A673 (cell line): Measurements from ENCODE around the gene C20orf144. TPM values are rescaled to one million over a fixed set of nuclear protein-coding genes. Genes with fewer than 3 reads are reported as not detected.

Source experiments
- BruUV-seq: library from RNA; stranded (reverse); fragments of 400-500 nt; replicated peaks from 2 replicates; lab custom pipeline; 2021; lab: Mats Ljungman, UMichigan
- CTCF ChIA-PET: fragments of 300-600 bp; sonication (Branson Sonifier 250); formaldehyde crosslinking; loops from one replicate; lab custom pipeline; 2022; ENCODE audit warnings: antibody characterized with exemption; lab: Charles Lee
- POLR2A ChIA-PET: fragments of 300-600 bp; sonication (Branson Sonifier 250); formaldehyde crosslinking; loops from one replicate; lab custom pipeline; 2022; ENCODE audit warnings: antibody characterized with exemption; ENCODE audit not compliant: low non-redundant PET; lab: Charles Lee
- DNase-seq: peaks from one replicate; pipeline ENCODE4 v3.0.0-alpha.2; 2015; ENCODE audit warnings: low spot score
- H3K27ac ChIP-seq: fragments of 200-600 bp; sonication (generic); 2 replicates; pipeline ENCODE4 v1.5.1; 2016; ENCODE audit warnings: mixed run types, low read depth, mild to moderate bottlenecking, mixed read lengths, antibody characterized with exemption, low read length; ENCODE audit not compliant: poor library complexity, severe bottlenecking
- H3K27me3 ChIP-seq: fragments of 200-600 bp; sonication (generic); replicated peaks from 2 replicates; pipeline ENCODE4 v1.6.1; 2017; ENCODE audit warnings: mixed run types, low read depth, mild to moderate bottlenecking, mixed read lengths, antibody characterized with exemption, low read length; ENCODE audit not compliant: insufficient read depth, poor library complexity
- H3K36me3 ChIP-seq: fragments of 200-600 bp; sonication (generic); 2 replicates; pipeline ENCODE4 v1.6.1; 2016; ENCODE audit warnings: mixed run types, mild to moderate bottlenecking, mixed read lengths, antibody characterized with exemption, low read length; ENCODE audit not compliant: insufficient read depth, poor library complexity, severe bottlenecking
- H3K4me1 ChIP-seq: fragments of 200-600 bp; sonication (generic); 2 replicates; pipeline ENCODE4 v1.6.1; 2017; ENCODE audit warnings: mixed run types, mild to moderate bottlenecking, mixed read lengths, antibody characterized with exemption, low read length; ENCODE audit not compliant: insufficient read depth, poor library complexity, severe bottlenecking
- H3K4me3 ChIP-seq: fragments of 200-600 bp; sonication (generic); 2 replicates; pipeline ENCODE4 v1.5.1; 2016; ENCODE audit warnings: low read depth, mixed run types, mild to moderate bottlenecking, mixed read lengths, low read length; ENCODE audit not compliant: poor library complexity, severe bottlenecking
- H3K9me3 ChIP-seq: fragments of 200-600 bp; sonication (generic); 2 replicates; pipeline ENCODE4 v1.6.1; 2016; ENCODE audit warnings: mixed run types, low read depth, mild to moderate bottlenecking, mixed read lengths, antibody characterized with exemption, low read length; ENCODE audit not compliant: poor library complexity, severe bottlenecking
- EZH2 ChIP-seq: fragments of 200-600 bp; sonication (generic); IDR thresholded peaks from 2 replicates; pipeline ENCODE4 v1.6.1; 2017; ENCODE audit warnings: borderline replicate concordance, low read depth, mild to moderate bottlenecking, mixed read lengths, antibody characterized with exemption, low read length; ENCODE audit not compliant: poor library complexity, severe bottlenecking
- intact Hi-C: fragments of 100-400 bp; cut with micrococcal nuclease; formaldehyde crosslinking; loops from one replicate; pipeline ENCODE4 v1.10.0; 2022; ENCODE audit not compliant: unreplicated experiment
- total RNA-seq: library from RNA; stranded (reverse); gene quantifications from 2 replicates; pipeline ENCODE4 v1.2.3, GENCODE V29; 2021
- TF ChIP-seq, protein P1 (sequence below): fragments of 300-800, 200-600 bp; sonication (generic); conservative IDR thresholded peaks from 2 replicates; pipeline ENCODE4 v1.5.1; 2017; ENCODE audit warnings: low read depth, mild to moderate bottlenecking, antibody characterized with exemption, low read length, moderate library complexity, mixed read lengths

C20orf144 gene
- total RNA-seq, 1 experiment from 2014 or later: 0.13 TPM

DNA sequence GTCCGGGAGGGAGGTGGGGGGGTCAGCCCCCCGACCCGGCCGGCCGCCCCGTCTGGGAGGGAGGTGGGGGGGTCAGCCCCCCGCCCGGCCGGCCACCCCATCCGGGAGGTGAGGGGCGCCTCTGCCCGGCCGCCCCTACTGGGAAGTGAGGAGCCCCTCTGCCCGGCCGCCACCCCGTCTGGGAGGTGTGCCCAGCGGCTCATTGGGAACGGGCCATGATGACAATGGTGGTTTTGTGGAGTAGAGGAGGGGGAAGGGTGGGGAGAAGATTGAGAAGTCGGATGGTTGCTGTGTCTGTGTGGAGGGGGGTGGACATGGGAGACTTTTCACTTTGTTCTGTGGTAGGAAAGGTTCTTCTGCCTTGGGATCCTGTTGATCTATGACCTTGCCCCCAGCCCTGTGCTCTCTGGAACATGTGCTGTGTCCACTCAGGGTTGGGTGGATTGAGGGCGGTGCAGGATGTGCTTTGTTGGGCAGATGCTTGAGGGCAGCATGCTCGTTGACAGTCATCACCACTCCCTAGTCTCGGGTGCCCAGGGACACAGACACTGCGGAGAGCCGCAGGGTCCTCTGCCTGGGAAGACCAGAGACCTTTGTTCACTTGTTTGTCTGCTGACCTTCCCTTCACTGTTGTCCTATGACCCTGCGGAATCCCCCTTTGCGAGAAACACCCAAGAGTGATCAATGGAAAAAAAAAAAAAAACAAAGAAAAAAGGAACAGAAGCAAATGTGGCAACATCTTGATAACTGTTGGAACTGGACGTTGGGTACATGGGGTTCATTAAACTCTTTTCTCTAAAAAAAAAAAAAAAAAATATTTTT is 39.7 kb downstream of the C20orf144 start:
- CTCF ChIA-PET: no interaction called here

GRCh38 chr20:33702861-33703260 is 40.7 kb downstream of the C20orf144 start:
- ChIA-PET POLR2A (no interaction called here), CTCF (no interaction called here)
- H3K27me3 ChIP-seq: no peaks in the 10 kb centered on the region
- TF ChIP-seq EZH2: no peak
- TF ChIP-seq, protein P1, sequence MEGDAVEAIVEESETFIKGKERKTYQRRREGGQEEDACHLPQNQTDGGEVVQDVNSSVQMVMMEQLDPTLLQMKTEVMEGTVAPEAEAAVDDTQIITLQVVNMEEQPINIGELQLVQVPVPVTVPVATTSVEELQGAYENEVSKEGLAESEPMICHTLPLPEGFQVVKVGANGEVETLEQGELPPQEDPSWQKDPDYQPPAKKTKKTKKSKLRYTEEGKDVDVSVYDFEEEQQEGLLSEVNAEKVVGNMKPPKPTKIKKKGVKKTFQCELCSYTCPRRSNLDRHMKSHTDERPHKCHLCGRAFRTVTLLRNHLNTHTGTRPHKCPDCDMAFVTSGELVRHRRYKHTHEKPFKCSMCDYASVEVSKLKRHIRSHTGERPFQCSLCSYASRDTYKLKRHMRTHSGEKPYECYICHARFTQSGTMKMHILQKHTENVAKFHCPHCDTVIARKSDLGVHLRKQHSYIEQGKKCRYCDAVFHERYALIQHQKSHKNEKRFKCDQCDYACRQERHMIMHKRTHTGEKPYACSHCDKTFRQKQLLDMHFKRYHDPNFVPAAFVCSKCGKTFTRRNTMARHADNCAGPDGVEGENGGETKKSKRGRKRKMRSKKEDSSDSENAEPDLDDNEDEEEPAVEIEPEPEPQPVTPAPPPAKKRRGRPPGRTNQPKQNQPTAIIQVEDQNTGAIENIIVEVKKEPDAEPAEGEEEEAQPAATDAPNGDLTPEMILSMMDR: no peak
- H3K4me3 ChIP-seq: no peak overlapping the region
- H3K36me3 ChIP-seq: no peaks in the 10 kb centered on the region
- DNase-seq: no peak
- H3K27ac ChIP-seq: no peak overlapping the region
- intact Hi-C loops: no loop called here
- no TSS peak for BruUV-seq
- no peaks in the 10 kb centered on the region for H3K4me1 ChIP-seq
- H3K9me3 ChIP-seq: no peaks in the 10 kb centered on the region

More for the DNA sequence above, 39.7 kb downstream of the C20orf144 start:
- POLR2A ChIA-PET: no interaction called here
- intact Hi-C loops: no loop called here
- Histone ChIP-seq H3K4me1 (no peaks in the 10 kb centered on the region), H3K27me3 (no peaks in the 10 kb centered on the region), H3K27ac (no peak overlapping the region), H3K9me3 (no peaks in the 10 kb centered on the region), H3K4me3 (no peak overlapping the region), H3K36me3 (no peaks in the 10 kb centered on the region)
- no TSS peak for BruUV-seq
- no peak for DNase-seq
- TF ChIP-seq, protein P1: no peak
- no peak for TF ChIP-seq EZH2

DNA sequence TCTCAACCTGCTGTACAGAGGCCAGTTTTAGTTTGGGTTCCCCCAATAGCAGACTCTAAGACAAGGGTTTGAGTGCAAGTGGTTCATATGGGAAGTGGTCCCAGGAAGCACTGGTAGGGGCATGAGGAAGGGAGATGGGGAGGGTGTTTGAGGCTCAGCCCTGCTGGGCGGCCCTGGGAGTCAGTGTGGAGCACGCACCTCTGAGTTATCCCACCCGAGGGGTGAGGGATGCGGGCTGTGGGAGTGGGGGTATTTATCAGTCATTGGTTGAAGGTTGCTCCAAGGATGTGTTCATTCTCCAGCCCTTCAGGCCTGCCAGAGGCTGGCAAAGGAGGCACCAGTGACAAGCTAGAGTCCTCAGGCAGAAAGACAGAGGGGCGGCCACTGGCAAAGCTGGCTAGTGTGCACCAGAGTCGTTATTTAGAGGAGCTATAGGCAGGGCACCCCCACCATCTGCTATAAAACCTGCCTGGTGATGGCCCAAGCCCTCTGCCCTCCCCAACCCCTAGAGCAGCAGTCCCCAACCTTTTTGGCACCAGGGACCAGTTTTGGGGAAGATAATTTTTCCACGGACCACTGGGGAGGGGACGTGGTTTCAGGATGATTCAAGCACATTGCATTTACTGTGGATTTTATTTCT is 41.5 kb downstream of the C20orf144 start:
- Histone ChIP-seq H3K36me3 (no peaks in the 10 kb centered on the region), H3K4me1 (no peaks in the 10 kb centered on the region), H3K9me3 (no peaks in the 10 kb centered on the region), H3K4me3 (no peak overlapping the region), H3K27ac (no peak overlapping the region), H3K27me3 (no peaks in the 10 kb centered on the region)
- no peak for DNase-seq
- CTCF ChIA-PET: no interaction called here
- TF ChIP-seq EZH2: no peak
- TF ChIP-seq, protein P1: no peak
- POLR2A ChIA-PET: no interaction called here
- intact Hi-C loops: no loop called here
- BruUV-seq: no TSS peak
